Kidney epithelial cell (primary cell): ENCODE measurements around the gene CCDC187. TPM values are rescaled to one million over a fixed set of nuclear protein-coding genes. Genes with fewer than 3 reads are reported as not detected.

ENCODE experiments used
- DNase-seq: peaks from one replicate; pipeline ENCODE4 v3.0.0-alpha.2; 2010; ENCODE audit warnings: low read depth
- H3K27me3 ChIP-seq: 2 replicates; pipeline ENCODE4 v1.6.0; 2011; ENCODE audit warnings: low read length; ENCODE audit not compliant: control insufficient read depth, insufficient read depth
- H3K36me3 ChIP-seq: 2 replicates; pipeline ENCODE4 v1.5.1; 2011; ENCODE audit warnings: low read length; ENCODE audit not compliant: control insufficient read depth, insufficient read depth
- H3K4me3 ChIP-seq: 2 replicates; pipeline ENCODE4 v1.5.1; 2011; ENCODE audit warnings: low read depth, mild to moderate bottlenecking, control low read depth, low read length
- total RNA-seq: library from RNA; depleted of rRNA; stranded (reverse); fragments of >200 nt; gene quantifications from 2 replicates; pipeline ENCODE4 v1.2.3, GENCODE V29; 2015
- TF ChIP-seq, protein P1 (sequence below): IDR thresholded peaks from 2 replicates; pipeline ENCODE4 v1.5.1; 2011; ENCODE audit warnings: mild to moderate bottlenecking, moderate library complexity, low read length, control low read depth, inconsistent platforms; ENCODE audit not compliant: insufficient read depth, poor library complexity, severe bottlenecking

The CCDC187 gene
- total RNA-seq, 1 donor from 2014 or later = 0.04 TPM

DNA sequence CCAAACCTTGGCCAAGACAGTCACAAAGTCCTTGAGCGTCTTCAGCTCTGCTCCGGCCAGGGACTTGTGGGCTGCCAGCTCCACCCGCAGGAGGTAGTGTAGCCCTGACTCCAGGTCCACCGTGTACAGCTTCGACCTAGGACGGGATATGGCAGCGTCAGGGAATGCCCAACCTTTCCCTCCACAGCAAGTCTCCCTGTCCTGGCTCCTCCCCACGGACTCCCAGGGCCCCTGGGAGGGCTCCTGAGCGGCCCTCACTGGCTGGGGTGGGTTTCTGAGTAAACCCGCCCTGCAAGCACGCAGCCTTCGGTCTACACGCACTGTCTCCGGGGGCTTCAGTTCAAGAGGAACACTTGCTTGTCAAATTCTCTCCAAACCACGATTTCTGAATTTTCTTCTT lies 85.2 kb downstream of the CCDC187 start:
- DNase-seq = no peak
- Histone ChIP-seq H3K4me3 (no peak overlapping the region), H3K36me3 (no peaks in the 10 kb centered on the region), H3K27me3 (no peaks in the 10 kb centered on the region)
- TF ChIP-seq, protein P1, sequence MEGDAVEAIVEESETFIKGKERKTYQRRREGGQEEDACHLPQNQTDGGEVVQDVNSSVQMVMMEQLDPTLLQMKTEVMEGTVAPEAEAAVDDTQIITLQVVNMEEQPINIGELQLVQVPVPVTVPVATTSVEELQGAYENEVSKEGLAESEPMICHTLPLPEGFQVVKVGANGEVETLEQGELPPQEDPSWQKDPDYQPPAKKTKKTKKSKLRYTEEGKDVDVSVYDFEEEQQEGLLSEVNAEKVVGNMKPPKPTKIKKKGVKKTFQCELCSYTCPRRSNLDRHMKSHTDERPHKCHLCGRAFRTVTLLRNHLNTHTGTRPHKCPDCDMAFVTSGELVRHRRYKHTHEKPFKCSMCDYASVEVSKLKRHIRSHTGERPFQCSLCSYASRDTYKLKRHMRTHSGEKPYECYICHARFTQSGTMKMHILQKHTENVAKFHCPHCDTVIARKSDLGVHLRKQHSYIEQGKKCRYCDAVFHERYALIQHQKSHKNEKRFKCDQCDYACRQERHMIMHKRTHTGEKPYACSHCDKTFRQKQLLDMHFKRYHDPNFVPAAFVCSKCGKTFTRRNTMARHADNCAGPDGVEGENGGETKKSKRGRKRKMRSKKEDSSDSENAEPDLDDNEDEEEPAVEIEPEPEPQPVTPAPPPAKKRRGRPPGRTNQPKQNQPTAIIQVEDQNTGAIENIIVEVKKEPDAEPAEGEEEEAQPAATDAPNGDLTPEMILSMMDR = no peak

DNA sequence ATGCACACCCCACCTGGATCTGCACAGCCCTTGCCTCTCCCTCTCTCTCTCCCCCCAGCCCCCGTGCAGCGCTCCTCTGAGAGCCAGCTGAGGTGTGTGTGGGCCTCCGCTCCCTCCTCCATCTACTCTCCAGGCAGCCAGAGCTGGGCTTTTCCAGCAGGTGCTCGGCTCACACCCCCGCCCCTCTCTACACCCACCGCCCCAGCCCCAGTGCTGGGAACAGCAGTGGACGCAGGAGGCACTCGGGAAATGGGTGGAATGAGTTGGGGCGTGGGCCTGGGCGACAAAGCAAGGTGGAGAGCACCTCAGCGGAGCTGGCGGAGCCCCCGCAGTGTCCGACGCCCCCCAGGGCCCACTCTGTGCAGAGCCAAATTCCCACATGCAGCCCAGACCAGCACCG lies 85.6 kb downstream of the CCDC187 start:
- Histone ChIP-seq H3K27me3 (no peaks in the 10 kb centered on the region), H3K4me3 (no peak overlapping the region), H3K36me3 (no peaks in the 10 kb centered on the region)
- no peak for DNase-seq
- TF ChIP-seq, protein P1 = no peak

DNA sequence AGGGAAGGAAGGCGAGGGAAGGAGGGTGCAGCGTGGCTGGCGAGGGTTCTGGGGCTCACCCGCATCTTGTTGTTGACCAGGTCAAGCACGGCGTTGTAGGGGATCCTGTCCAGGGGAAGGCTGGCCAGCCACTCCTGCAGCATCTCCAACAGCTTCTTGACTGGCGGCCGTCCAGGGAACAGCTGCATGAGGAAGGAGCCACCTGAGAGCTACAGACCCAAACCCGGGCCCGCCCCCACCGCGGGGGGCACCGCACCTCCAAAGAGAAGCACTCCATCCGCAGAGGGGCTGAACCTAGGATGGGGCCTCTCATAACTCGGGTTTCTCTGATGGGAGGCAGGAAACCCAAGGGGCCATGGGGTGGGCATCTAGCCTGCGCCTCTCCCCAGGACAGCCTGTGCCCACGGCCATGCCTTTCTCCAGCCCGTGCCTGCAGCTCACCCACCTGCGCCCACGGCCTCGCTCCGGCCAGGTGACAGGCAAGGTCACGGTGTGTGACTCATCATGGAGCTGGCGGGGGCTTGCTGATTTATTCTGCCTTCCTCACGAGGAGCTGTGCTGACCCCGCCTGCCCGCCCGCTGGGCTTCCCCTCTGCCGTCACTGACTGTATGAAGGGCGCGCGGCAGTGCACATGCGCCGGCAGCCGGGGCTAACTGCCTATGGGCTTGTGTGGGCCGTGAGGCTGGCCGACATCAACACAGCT lies 87.2 kb downstream of the CCDC187 start:
- Histone ChIP-seq H3K4me3 (no peak overlapping the region), H3K27me3 (no peaks in the 10 kb centered on the region), H3K36me3 (no peaks in the 10 kb centered on the region)
- TF ChIP-seq, protein P1 = no peak
- DNase-seq = no peak

DNA sequence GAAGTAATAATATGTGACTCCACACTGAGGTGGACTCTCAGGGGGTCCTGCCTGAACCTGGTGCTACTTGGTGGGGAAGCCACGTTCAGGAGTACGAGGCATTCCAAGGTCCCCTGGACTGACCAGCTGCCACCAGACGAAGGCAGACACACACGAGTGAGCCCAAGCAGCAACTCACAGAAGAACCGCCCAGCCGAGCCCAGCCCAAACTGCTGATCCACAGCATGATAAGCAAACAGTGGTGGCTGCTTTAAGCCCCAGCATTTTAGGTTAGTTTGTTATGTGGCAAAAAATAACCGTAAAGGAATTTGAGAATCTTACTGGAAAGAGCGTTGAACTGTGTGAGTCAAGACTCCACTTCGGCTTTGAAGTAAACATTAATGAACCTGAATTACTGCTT lies 90.2 kb downstream of the CCDC187 start:
- TF ChIP-seq, protein P1 = no peak
- Histone ChIP-seq H3K36me3 (no peaks in the 10 kb centered on the region), H3K27me3 (no peaks in the 10 kb centered on the region), H3K4me3 (no peak overlapping the region)
- DNase-seq = no peak

DNA sequence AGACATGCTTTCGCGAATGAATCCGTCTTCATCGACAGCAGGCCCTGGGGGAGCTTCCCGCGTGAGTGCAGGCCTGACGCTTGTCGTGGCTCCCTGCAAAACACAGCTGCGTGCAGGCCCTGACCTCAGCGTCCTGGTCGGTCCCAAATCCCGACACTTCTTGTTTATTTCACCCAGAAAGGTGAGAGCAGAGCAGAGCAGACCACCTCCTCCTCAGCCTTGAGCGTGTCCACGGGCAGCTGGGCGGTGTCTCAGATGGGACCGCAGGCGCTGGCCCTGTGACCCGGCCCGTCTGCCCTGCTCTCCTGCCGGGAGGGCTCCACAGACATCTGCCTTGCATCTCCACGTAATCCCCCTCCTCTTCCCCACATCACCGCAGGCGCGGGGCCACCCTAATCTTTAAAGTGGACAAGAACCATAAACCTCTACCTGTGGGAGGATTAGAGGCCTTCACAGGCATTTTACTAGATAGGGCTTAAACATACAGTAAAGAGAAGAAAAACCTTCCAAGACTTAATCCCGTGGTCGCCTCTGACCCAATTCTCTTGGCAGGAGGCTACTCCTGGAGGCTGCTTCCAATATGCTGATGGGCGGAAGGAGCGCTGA lies 91.4 kb downstream of the CCDC187 start:
- DNase-seq = no peak
- no peak overlapping the region for H3K4me3 ChIP-seq
- no peaks in the 10 kb centered on the region for H3K36me3 ChIP-seq
- TF ChIP-seq, protein P1 = no peak
- no peaks in the 10 kb centered on the region for H3K27me3 ChIP-seq
